IPS DF 6.9 (cell line): ENCODE data around the gene MRPS16.

Experiments
- DNase-seq: peaks from one replicate; pipeline ENCODE4 v3.0.0-alpha.2; 2013; ENCODE audit warnings: low read depth, low spot score
- H3K27ac ChIP-seq: one replicate; pipeline ENCODE4 v1.5.1; 2013; ENCODE audit warnings: low read length, control low read depth
- H3K27me3 ChIP-seq: 2 replicates; pipeline ENCODE4 v1.6.1; 2013; ENCODE audit warnings: mild to moderate bottlenecking, low read length; ENCODE audit not compliant: control insufficient read depth, insufficient read depth
- H3K36me3 ChIP-seq: 2 replicates; pipeline ENCODE4 v1.6.1; 2013; ENCODE audit warnings: low read length; ENCODE audit not compliant: control insufficient read depth, insufficient read depth
- H3K4me1 ChIP-seq: 2 replicates; pipeline ENCODE4 v1.6.1; 2013; ENCODE audit warnings: low read length; ENCODE audit not compliant: control insufficient read depth, insufficient read depth
- H3K4me3 ChIP-seq: 2 replicates; pipeline ENCODE4 v1.5.1; 2013; ENCODE audit warnings: mild to moderate bottlenecking, low read length
- H3K9me3 ChIP-seq: 2 replicates; pipeline ENCODE4 v1.6.1; 2013; ENCODE audit warnings: low read length, inconsistent platforms; ENCODE audit not compliant: control insufficient read depth, insufficient read depth
- WGBS: extraction: QIAGEN DNeasy Blood & Tissue Kit; methylation state at CpG from one replicate; pipeline ENCODE4 v1.1.7; 2013; ENCODE audit warnings: mixed read lengths, missing lambda C conversion rate; ENCODE audit not compliant: insufficient read length, insufficient coverage; 5-methylcytosine and 5-hydroxymethylcytosine counted together

The MRPS16 gene

GRCh38 chr10:73252445-73253224, at the start of gene MRPS16:
TSS of gene MRPS16 (minus strand) at chr10:73252644. CDS start at chr10:73252482, 162 bp downstream.
- DNase-seq = peak; percentile 90
- H3K9me3 ChIP-seq = no peaks in the 10 kb centered on the region
- no CpG with 5 or more reads among the region's 51 CpGs for WGBS
- H3K36me3 ChIP-seq = no peaks in the 10 kb centered on the region
- H3K4me1 ChIP-seq = no peaks in the 10 kb centered on the region
- peak within 1 kb of the TSS; percentile 48 for H3K4me3 ChIP-seq
- no peak within 1 kb of the TSS for H3K27ac ChIP-seq
- H3K27me3 ChIP-seq = no peaks in the 10 kb centered on the region

- Histone ChIP-seq H3K4me1 (no peaks in the 10 kb centered on the region), H3K4me3 (no peak overlapping the region)
- no CpG with 5 or more reads among the region's 3 CpGs for WGBS
Measured at GRCh38 chr10:73296946-73297345, 44.5 kb upstream of the MRPS16 start.

GRCh38 chr10:73293461-73293860, 41.0 kb upstream of the MRPS16 start:
- Histone ChIP-seq H3K9me3 (no peaks in the 10 kb centered on the region), H3K4me1 (no peaks in the 10 kb centered on the region), H3K36me3 (no peaks in the 10 kb centered on the region), H3K27me3 (no peaks in the 10 kb centered on the region), H3K27ac (no peak overlapping the region), H3K4me3 (no peak overlapping the region)
- DNase-seq = no peak
- WGBS = no CpG with 5 or more reads among the region's 3 CpGs

More at GRCh38 chr10:73296946-73297345, 44.5 kb upstream of the MRPS16 start:
- DNase-seq = no peak
- Histone ChIP-seq H3K27ac (no peak overlapping the region), H3K27me3 (no peaks in the 10 kb centered on the region), H3K9me3 (no peaks in the 10 kb centered on the region), H3K36me3 (no peaks in the 10 kb centered on the region)

- Histone ChIP-seq H3K36me3 (no peaks in the 10 kb centered on the region), H3K27ac (no peak overlapping the region), H3K27me3 (no peaks in the 10 kb centered on the region), H3K4me3 (no peak overlapping the region), H3K9me3 (no peaks in the 10 kb centered on the region), H3K4me1 (no peaks in the 10 kb centered on the region)
- WGBS = no CpG with 5 or more reads among the region's 1 CpG
- DNase-seq = no peak
Measured at GRCh38 chr10:73289958-73290357, 37.5 kb upstream of the MRPS16 start.

- WGBS = no CpG with 5 or more reads among the region's 1 CpG
- no peaks in the 10 kb centered on the region for H3K36me3 ChIP-seq
- no peak for DNase-seq
Measured at GRCh38 chr10:73287441-73287840, 35.0 kb upstream of the MRPS16 start.

GRCh38 chr10:73281097-73281496, 28.7 kb upstream of the MRPS16 start:
- no peak overlapping the region for H3K4me3 ChIP-seq
- no CpG with 5 or more reads among the region's 3 CpGs for WGBS
- no peak overlapping the region for H3K27ac ChIP-seq
- H3K9me3 ChIP-seq = no peaks in the 10 kb centered on the region
- no peaks in the 10 kb centered on the region for H3K4me1 ChIP-seq
- no peak for DNase-seq
- H3K27me3 ChIP-seq = no peaks in the 10 kb centered on the region
- H3K36me3 ChIP-seq = no peaks in the 10 kb centered on the region

More at GRCh38 chr10:73287441-73287840, 35.0 kb upstream of the MRPS16 start:
- H3K4me1 ChIP-seq = no peaks in the 10 kb centered on the region
- no peaks in the 10 kb centered on the region for H3K9me3 ChIP-seq
- no peak overlapping the region for H3K4me3 ChIP-seq
- H3K27ac ChIP-seq = no peak overlapping the region
- no peaks in the 10 kb centered on the region for H3K27me3 ChIP-seq

- Histone ChIP-seq H3K36me3 (no peaks in the 10 kb centered on the region), H3K4me3 (no peak overlapping the region), H3K9me3 (no peaks in the 10 kb centered on the region), H3K4me1 (no peaks in the 10 kb centered on the region), H3K27ac (no peak overlapping the region), H3K27me3 (no peaks in the 10 kb centered on the region)
- no peak for DNase-seq
- WGBS = no CpG with 5 or more reads among the region's 2 CpGs
Measured at GRCh38 chr10:73264423-73264822, 12.0 kb upstream of the MRPS16 start.

GRCh38 chr10:73263693-73264347, 11.4 kb upstream of the MRPS16 start:
- no peak overlapping the region for H3K27ac ChIP-seq
- no peaks in the 10 kb centered on the region for H3K4me1 ChIP-seq
- no peaks in the 10 kb centered on the region for H3K27me3 ChIP-seq
- no peak overlapping the region for H3K4me3 ChIP-seq
- no peak for DNase-seq
- H3K36me3 ChIP-seq = no peaks in the 10 kb centered on the region
- no CpG with 5 or more reads among the region's 1 CpG for WGBS
- H3K9me3 ChIP-seq = no peaks in the 10 kb centered on the region

GRCh38 chr10:73262880-73263555, 10.6 kb upstream of the MRPS16 start:
- H3K36me3 ChIP-seq = no peaks in the 10 kb centered on the region
- no peak for DNase-seq
- H3K27ac ChIP-seq = no peak overlapping the region
- no peaks in the 10 kb centered on the region for H3K27me3 ChIP-seq
- WGBS = no CpG with 5 or more reads among the region's 5 CpGs
- H3K4me3 ChIP-seq = no peak overlapping the region
- no peaks in the 10 kb centered on the region for H3K4me1 ChIP-seq
- no peaks in the 10 kb centered on the region; the same call in 1 of the 2 replicates for H3K9me3 ChIP-seq

GRCh38 chr10:73262105-73262730, 9.8 kb upstream of the MRPS16 start:
- no peaks in the 10 kb centered on the region for H3K4me1 ChIP-seq
- H3K27me3 ChIP-seq = no peaks in the 10 kb centered on the region
- no peak overlapping the region for H3K27ac ChIP-seq
- DNase-seq = no peak
- no peaks in the 10 kb centered on the region for H3K36me3 ChIP-seq
- no CpG with 5 or more reads among the region's 4 CpGs for WGBS
- H3K4me3 ChIP-seq = no peak overlapping the region
- no peaks in the 10 kb centered on the region; the same call in 1 of the 2 replicates for H3K9me3 ChIP-seq
